HUES64 (cell line): ENCODE results near the gene CFAP221.

Experiments
- H3K27ac ChIP-seq: 2 replicates; pipeline ENCODE4 v1.7.0; 2013; ENCODE audit warnings: low read depth, low read length, inconsistent platforms
- H3K27me3 ChIP-seq: 2 replicates; pipeline ENCODE4 v1.6.1; 2013; ENCODE audit warnings: mild to moderate bottlenecking, low read length; ENCODE audit not compliant: insufficient read depth
- H3K36me3 ChIP-seq: 2 replicates; pipeline ENCODE4 v1.6.1; 2013; ENCODE audit warnings: mild to moderate bottlenecking, low read length; ENCODE audit not compliant: insufficient read depth
- H3K4me1 ChIP-seq: 2 replicates; pipeline ENCODE4 v1.6.1; 2013; ENCODE audit warnings: mild to moderate bottlenecking, low read length, moderate library complexity; ENCODE audit not compliant: insufficient read depth
- H3K4me3 ChIP-seq: 2 replicates; pipeline ENCODE4 v1.5.1; 2013; ENCODE audit warnings: mild to moderate bottlenecking, low read length, moderate library complexity
- H3K9ac ChIP-seq: 2 replicates; pipeline ENCODE4 v1.6.1; 2013; ENCODE audit warnings: mild to moderate bottlenecking, low read depth, low read length
- H3K9me3 ChIP-seq: 2 replicates; pipeline ENCODE4 v1.6.1; 2013; ENCODE audit warnings: low read depth, low read length; ENCODE audit not compliant: insufficient read depth
- WGBS: fragments of 150-250, 120-280 bp; methylation state at CpG from one replicate; pipeline ENCODE4 v1.1.7; 2013; ENCODE audit warnings: missing lambda C conversion rate; 5-methylcytosine and 5-hydroxymethylcytosine counted together

Gene CFAP221

GRCh38 chr2:119646149-119646548, 101.9 kb downstream of the CFAP221 start:
- Histone ChIP-seq H3K4me1 (no peaks in the 10 kb centered on the region), H3K27ac (no peak overlapping the region), H3K36me3 (no peaks in the 10 kb centered on the region), H3K4me3 (no peak overlapping the region), H3K9me3 (no peaks in the 10 kb centered on the region), H3K9ac (no peak overlapping the region), H3K27me3 (no peaks in the 10 kb centered on the region)
- 84% methylated on average over 3 of the region's 3 CpGs for WGBS

- H3K9ac ChIP-seq: no peak overlapping the region
- H3K4me1 ChIP-seq: no peaks in the 10 kb centered on the region
- no peaks in the 10 kb centered on the region for H3K9me3 ChIP-seq
- H3K4me3 ChIP-seq: no peak overlapping the region
- no peaks in the 10 kb centered on the region for H3K27me3 ChIP-seq
- H3K27ac ChIP-seq: no peak overlapping the region
- WGBS: 96% methylated on average over 6 of the region's 7 CpGs
- H3K36me3 ChIP-seq: no peaks in the 10 kb centered on the region
Observed at GRCh38 chr2:119647440-119648169, 103.4 kb downstream of the CFAP221 start.

GRCh38 chr2:119649364-119649917, 105.2 kb downstream of the CFAP221 start:
- no peaks in the 10 kb centered on the region for H3K9me3 ChIP-seq
- no peak overlapping the region for H3K27ac ChIP-seq
- no peaks in the 10 kb centered on the region for H3K36me3 ChIP-seq
- no peak overlapping the region for H3K9ac ChIP-seq
- WGBS: 91% methylated on average over 5 of the region's 5 CpGs
- no peaks in the 10 kb centered on the region for H3K4me1 ChIP-seq
- no peak overlapping the region for H3K4me3 ChIP-seq
- H3K27me3 ChIP-seq: peaks cover 3% of the 10 kb centered on the region; the same call in 1 of the 2 replicates

GRCh38 chr2:119650206-119650605, 106.0 kb downstream of the CFAP221 start:
- Histone ChIP-seq H3K9me3 (no peaks in the 10 kb centered on the region), H3K27me3 (peaks cover 3% of the 10 kb centered on the region; the same call in 1 of the 2 replicates), H3K4me3 (no peak overlapping the region), H3K9ac (no peak overlapping the region), H3K27ac (no peak overlapping the region), H3K4me1 (no peaks in the 10 kb centered on the region), H3K36me3 (no peaks in the 10 kb centered on the region)
- WGBS: 85% methylated on average over 2 of the region's 3 CpGs

- H3K27me3 ChIP-seq: peaks cover 3% of the 10 kb centered on the region; the same call in 1 of the 2 replicates
- H3K4me1 ChIP-seq: no peaks in the 10 kb centered on the region
- H3K27ac ChIP-seq: no peak overlapping the region
- H3K36me3 ChIP-seq: no peaks in the 10 kb centered on the region
- H3K4me3 ChIP-seq: no peak overlapping the region
- WGBS: 94% methylated on average over 2 of the region's 2 CpGs
- H3K9me3 ChIP-seq: no peaks in the 10 kb centered on the region
- H3K9ac ChIP-seq: no peak overlapping the region
Observed at GRCh38 chr2:119650846-119651370, 106.7 kb downstream of the CFAP221 start.

- no peak overlapping the region for H3K27ac ChIP-seq
- no peak overlapping the region for H3K9ac ChIP-seq
- no peaks in the 10 kb centered on the region for H3K9me3 ChIP-seq
- H3K36me3 ChIP-seq: no peaks in the 10 kb centered on the region
- WGBS: 91% methylated on average over 8 of the region's 8 CpGs
- peaks cover 3% of the 10 kb centered on the region; the same call in 1 of the 2 replicates for H3K27me3 ChIP-seq
- no peak overlapping the region for H3K4me3 ChIP-seq
- H3K4me1 ChIP-seq: no peaks in the 10 kb centered on the region
Observed at GRCh38 chr2:119657466-119658145, 113.4 kb downstream of the CFAP221 start.

GRCh38 chr2:119659601-119660342, 115.5 kb downstream of the CFAP221 start:
- 73% methylated on average over 7 of the region's 8 CpGs for WGBS
- Histone ChIP-seq H3K4me3 (no peak overlapping the region), H3K36me3 (no peaks in the 10 kb centered on the region), H3K27me3 (no peaks in the 10 kb centered on the region), H3K9ac (no peak overlapping the region), H3K4me1 (no peaks in the 10 kb centered on the region), H3K9me3 (no peaks in the 10 kb centered on the region), H3K27ac (no peak overlapping the region)

GRCh38 chr2:119660343-119660658, 116.1 kb downstream of the CFAP221 start:
- no peaks in the 10 kb centered on the region for H3K4me1 ChIP-seq
- no peaks in the 10 kb centered on the region for H3K27me3 ChIP-seq
- no peak overlapping the region for H3K27ac ChIP-seq
- 55% methylated on average over 7 of the region's 7 CpGs for WGBS
- no peak overlapping the region for H3K9ac ChIP-seq
- H3K4me3 ChIP-seq: no peak overlapping the region
- no peaks in the 10 kb centered on the region for H3K9me3 ChIP-seq
- no peaks in the 10 kb centered on the region for H3K36me3 ChIP-seq

GRCh38 chr2:119662297-119662696, 118.0 kb downstream of the CFAP221 start:
- Histone ChIP-seq H3K4me1 (no peaks in the 10 kb centered on the region), H3K9me3 (no peaks in the 10 kb centered on the region), H3K9ac (no peak overlapping the region), H3K36me3 (no peaks in the 10 kb centered on the region), H3K27ac (no peak overlapping the region), H3K27me3 (no peaks in the 10 kb centered on the region), H3K4me3 (no peak overlapping the region)
- 92% methylated on average over 2 of the region's 3 CpGs for WGBS

GRCh38 chr2:119668546-119668945, 124.3 kb downstream of the CFAP221 start:
- no peaks in the 10 kb centered on the region for H3K9me3 ChIP-seq
- no peak overlapping the region for H3K9ac ChIP-seq
- H3K27me3 ChIP-seq: no peaks in the 10 kb centered on the region
- no peak overlapping the region for H3K4me3 ChIP-seq
- no peak overlapping the region for H3K27ac ChIP-seq
- no peaks in the 10 kb centered on the region for H3K36me3 ChIP-seq
- peaks cover 22% of the 10 kb centered on the region for H3K4me1 ChIP-seq
- 97% methylated on average over 1 of the region's 2 CpGs for WGBS

- Histone ChIP-seq H3K4me3 (no peak overlapping the region), H3K4me1 (peaks cover 22% of the 10 kb centered on the region), H3K9me3 (no peaks in the 10 kb centered on the region), H3K36me3 (no peaks in the 10 kb centered on the region), H3K9ac (no peak overlapping the region), H3K27me3 (no peaks in the 10 kb centered on the region), H3K27ac (no peak overlapping the region)
- WGBS: 92% methylated on average over 2 of the region's 2 CpGs
Observed at GRCh38 chr2:119671016-119671415, 126.8 kb downstream of the CFAP221 start.
